Mononuclear cell (primary cell): ENCODE results near the gene JAGN1. TPM values are rescaled to one million over a fixed set of nuclear protein-coding genes. Genes with fewer than 3 reads are reported as not detected.
"Not testable (repeated sequence)": the region's sequence is repeated elsewhere in the genome, so short reads cannot be mapped to it uniquely, and the experiment has no call there.

Experiments used
- H3K27me3 ChIP-seq: 2 replicates; pipeline ENCODE4 v1.6.0; 2011; ENCODE audit warnings: low read length, control low read depth; ENCODE audit not compliant: insufficient read depth
- H3K4me1 ChIP-seq: 2 replicates; pipeline ENCODE4 v1.5.1; 2011; ENCODE audit warnings: mild to moderate bottlenecking, low read length, control low read depth; ENCODE audit not compliant: insufficient read depth
- H3K4me3 ChIP-seq: 2 replicates; pipeline ENCODE4 v1.5.1; 2011; ENCODE audit warnings: mild to moderate bottlenecking, low read length, moderate library complexity
- H3K9me3 ChIP-seq: 2 replicates; pipeline ENCODE4 v1.5.1; 2011; ENCODE audit warnings: low read depth, mild to moderate bottlenecking, control low read depth, low read length
- total RNA-seq: library from RNA; depleted of rRNA; stranded (reverse); fragments of >200 nt; gene quantifications from one replicate; pipeline ENCODE4 v1.2.3, GENCODE V29; 2012

Gene JAGN1
- total RNA-seq = 15.0 TPM

DNA sequence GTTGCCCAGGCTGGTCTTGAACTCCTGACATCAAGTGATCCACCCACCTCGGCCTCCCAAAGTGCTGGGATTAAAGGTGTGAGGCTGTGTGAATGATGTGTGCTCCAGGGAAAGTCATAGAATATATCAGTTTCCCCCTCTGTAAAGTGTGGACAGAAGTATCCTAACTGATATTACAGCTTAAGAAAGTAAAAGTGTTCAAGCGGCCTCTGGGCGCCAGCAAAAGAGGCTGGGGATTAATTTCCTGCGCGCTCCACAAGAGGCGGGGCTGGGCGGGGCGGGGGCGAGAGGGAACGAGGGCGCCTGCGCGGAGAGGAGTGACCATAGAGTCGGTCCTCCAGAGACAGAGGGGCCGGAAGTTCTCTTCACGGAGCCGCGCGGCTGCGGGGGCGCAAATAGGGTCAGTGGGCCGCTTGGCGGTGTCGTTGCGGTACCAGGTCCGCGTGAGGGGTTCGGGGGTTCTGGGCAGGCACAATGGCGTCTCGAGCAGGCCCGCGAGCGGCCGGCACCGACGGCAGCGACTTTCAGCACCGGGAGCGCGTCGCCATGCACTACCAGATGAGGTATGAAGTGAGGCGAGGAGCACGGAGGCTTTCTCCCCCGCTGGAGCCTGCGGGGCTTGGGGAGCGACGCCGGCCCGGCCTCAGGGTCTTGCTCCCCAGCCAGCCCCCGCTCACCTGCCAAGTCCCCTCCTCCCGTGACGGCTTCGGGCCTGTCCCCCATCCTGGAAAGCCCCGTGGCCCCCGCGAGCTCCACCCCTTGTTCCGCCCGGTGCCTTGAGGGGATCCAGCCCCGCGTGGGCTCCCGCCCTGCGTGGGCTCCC, at the start of gene JAGN1:
JAGN1 (plus strand) TSS at position 362 of the 823 bp plus-strand sequence; CDS start at position 475, 113 bp downstream.
- Histone ChIP-seq H3K4me1 (peaks cover 34% of the 10 kb centered on the region), H3K4me3 (peak within 1 kb of the TSS; percentile 98), H3K27me3 (no peaks in the 10 kb centered on the region)

DNA sequence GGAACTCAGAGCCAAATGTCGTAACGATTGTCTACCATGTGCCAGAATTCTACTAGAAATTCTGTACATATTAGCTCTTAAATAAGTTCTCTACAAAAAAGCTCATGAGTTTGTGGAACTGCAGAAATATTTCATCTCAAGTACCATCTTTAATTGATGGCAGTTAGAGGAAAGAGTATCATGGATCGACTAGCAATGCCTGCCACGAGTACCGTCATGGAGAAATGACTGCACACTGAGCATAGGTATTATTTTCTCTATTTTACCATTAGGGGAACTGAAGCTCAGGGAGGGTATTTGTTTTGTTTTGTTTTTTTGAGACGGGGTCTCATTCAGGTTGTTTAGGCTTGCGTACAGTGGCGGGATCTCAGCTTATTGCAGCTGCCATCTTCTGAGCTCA, 49.4 kb upstream of the JAGN1 start:
- H3K27me3 ChIP-seq = no peaks in the 10 kb centered on the region
- no peaks in the 10 kb centered on the region for H3K9me3 ChIP-seq
- H3K4me1 ChIP-seq = peaks cover 38% of the 10 kb centered on the region
- no peak overlapping the region for H3K4me3 ChIP-seq

More for the DNA sequence above, at the start of gene JAGN1:
- H3K9me3 ChIP-seq = no peaks in the 10 kb centered on the region

DNA sequence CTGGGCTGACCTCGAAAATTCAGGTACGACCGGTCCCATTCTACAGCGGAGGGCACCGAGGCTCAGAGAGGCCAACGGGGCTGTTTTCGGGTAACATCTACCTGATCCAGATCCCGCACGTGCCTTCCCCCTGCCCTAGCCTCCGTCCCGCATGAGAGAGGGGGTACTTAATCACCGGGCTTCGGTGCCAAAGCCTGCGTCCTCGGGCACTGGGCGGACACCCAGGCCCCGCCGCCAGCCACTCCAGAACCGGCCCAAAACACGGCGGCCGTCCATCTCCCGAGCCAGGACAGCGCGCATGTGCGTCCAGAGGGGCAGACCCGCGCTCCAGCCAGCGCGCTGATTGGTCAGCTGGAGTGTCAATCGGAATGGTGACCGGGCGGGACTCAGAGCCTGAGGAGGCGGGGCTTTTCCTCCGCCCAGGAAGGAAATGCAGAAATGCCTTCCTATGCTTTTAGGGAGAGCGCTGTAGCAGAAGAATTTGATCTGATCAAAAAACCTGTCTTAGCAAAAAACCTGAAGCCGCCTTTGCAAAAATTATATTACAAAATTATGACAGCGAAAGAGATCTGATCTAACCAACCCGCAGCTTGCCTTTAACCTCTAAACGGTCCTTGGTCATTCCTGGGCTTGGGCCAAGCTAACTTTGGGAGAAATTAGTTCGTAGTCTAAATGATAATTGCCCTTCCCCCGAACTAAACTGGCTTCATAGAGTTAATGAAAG, 46.5 kb upstream of the JAGN1 start, which contains the start of gene RPUSD3:
RPUSD3 (minus strand) TSS at position 294 of the 724 bp plus-strand sequence; CDS start at position 276, 18 bp downstream.
- Histone ChIP-seq H3K27me3 (no peaks in the 10 kb centered on the region), H3K9me3 (no peaks in the 10 kb centered on the region), H3K4me3 (peak within 1 kb of the TSS; percentile 70), H3K4me1 (peaks cover 28% of the 10 kb centered on the region)

DNA sequence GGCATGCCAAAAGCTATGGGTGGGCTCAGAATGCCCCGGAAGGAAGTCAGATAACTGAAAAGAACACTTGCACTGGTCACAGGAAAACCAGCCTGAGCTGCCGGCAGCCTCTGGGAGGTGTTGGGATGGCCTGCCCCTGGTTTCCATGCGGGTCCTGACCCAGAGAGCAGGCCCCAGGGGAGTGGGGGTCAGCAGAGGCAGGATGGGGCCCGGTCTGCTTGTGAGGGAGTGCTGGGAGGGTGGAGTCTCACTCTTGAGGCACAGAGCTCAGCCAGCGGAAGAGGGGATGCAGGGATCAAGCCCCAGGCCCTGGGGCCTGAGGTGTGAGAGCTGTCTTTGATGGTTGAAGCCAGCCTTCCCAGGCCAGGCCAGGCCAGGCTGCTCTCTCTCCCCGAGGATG, 44.2 kb upstream of the JAGN1 start:
- no peaks in the 10 kb centered on the region for H3K27me3 ChIP-seq
- peaks cover 28% of the 10 kb centered on the region for H3K4me1 ChIP-seq
- no peak overlapping the region for H3K4me3 ChIP-seq
- no peaks in the 10 kb centered on the region for H3K9me3 ChIP-seq

DNA sequence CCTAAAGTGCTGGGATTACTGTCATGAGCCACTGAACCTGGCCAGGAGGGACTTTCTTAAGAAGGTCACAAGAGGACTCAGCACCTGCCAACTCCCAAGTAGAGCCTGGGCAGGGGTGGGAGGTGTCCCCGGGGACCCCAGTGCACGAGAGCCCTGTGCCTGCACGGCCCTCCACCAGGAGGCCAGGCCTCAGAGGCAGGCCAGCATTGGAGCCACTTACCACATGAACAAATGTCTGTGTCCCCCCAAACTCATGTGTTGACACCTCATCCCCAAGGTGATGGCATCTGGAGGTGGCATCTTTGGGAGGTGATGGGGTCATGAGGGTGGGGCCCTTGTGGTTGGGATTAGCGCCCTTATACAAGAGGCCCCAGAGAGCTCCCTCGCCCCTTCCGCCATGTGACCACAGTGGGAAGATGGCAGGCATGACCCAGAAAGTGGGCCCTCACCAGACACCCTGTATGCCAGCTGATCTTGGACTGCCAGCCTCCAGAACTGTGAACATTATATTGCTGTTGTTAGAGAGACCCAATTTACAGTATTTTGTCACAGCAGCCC, 43.4 kb upstream of the JAGN1 start:
- Histone ChIP-seq H3K9me3 (no peaks in the 10 kb centered on the region), H3K27me3 (no peaks in the 10 kb centered on the region), H3K4me3 (no peak overlapping the region), H3K4me1 (peaks cover 28% of the 10 kb centered on the region)

DNA sequence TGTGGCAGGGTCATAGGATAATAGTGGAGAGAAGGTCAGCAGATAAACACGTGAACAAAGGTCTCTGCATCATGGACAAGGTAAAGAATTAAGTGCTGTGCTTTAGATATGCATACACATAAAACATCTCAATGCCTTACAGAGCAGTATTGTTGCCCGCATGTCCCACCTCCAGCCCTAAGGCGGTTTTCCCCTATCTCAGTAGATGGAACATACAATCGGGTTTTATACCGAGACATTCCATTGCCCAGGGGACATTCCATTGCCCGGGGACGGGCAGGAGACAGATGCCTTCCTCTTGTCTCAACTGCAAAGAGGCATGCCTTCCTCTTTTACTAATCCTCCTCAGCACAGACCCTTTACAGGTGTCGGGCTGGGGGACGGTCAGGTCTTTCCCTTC, 42.5 kb upstream of the JAGN1 start:
- not testable (repeated sequence) for H3K27me3 ChIP-seq, H3K9me3 ChIP-seq, H3K4me3 ChIP-seq
- H3K4me1 ChIP-seq = peaks cover 19% of the 10 kb centered on the region

DNA sequence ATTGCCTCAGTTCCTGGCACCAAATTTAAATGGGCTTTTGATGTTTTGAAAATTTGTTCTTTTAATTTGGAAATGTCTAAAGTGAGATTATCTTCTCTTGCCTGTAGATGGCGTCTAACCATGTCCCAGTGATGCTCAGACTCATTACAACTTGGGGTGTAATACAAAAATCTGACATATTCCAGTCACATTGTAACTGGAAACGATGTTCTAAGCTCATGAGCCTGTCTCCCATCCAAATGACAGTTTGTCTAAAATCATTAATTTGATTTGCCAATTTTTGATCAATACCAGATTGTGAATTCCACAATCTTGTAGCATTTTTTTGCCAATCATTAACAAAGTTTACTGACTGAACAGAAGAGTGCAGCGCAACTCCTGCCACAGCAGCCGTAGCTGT, 41.5 kb upstream of the JAGN1 start:
- H3K4me3 ChIP-seq, H3K9me3 ChIP-seq, H3K27me3 ChIP-seq: not testable (repeated sequence)
- H3K4me1 ChIP-seq = peaks cover 13% of the 10 kb centered on the region

DNA sequence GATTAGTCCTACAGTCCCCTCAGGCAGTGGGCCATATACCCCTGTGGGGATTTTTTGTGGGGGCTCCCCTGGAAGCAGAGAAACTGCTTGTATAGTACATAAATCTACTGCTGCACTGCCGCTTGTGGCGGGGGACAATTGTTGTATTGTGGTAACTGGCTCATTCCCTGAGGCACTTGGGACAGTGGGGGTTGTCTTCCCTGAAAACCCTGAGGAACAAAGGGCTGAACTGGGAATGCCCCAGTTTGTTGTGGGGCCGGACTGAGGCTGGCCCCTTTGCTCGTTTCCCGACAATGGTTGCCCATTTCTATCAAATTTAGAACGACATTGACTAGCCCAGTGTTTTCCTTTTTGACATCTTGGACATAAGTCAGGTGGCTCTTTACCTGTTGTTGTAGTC, 39.0 kb upstream of the JAGN1 start:
- not testable (repeated sequence) for H3K27me3 ChIP-seq, H3K4me1 ChIP-seq, H3K9me3 ChIP-seq, H3K4me3 ChIP-seq

DNA sequence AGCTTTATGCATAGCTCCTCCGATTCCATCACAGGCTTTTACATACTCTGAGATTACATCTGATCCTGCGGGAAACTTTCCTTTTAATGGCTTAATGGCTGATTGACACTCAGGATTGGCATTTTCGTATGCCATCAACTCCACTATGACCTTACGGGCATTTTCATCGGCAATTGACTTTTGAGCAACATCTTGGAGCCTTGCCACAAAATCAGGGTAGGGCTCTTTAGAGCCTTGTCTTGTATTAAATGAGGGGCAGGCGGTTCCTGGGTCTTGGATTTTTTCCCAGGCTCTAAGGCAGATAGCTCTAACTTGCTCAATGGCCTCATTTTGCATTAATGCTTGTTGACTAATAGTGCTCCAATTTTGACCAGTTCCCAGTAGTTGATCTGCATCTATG, 38.5 kb upstream of the JAGN1 start:
- H3K9me3 ChIP-seq, H3K4me3 ChIP-seq, H3K27me3 ChIP-seq, H3K4me1 ChIP-seq: not testable (repeated sequence)

DNA sequence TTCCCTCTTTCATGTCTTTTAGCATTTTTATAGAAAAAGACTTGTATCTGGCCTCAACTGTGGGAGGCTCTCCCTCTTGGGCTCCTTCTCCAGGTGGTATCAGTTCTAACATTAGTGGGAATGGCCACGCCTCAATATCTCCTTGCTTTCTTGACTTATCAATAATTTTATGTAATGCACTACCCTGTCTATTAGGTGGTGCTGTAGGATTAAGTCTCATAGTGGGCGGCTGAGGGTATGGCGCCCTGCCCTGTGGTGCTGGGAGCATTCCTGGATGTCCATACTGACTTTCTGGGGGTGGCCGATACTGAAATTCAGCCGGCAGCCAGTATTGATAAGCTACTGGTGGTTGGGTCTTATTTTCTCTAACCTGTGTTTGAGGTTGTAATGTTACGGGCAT, 37.9 kb upstream of the JAGN1 start:
- Histone ChIP-seq H3K9me3 (no peaks in the 10 kb centered on the region), H3K4me1 (no peaks in the 10 kb centered on the region), H3K27me3 (no peaks in the 10 kb centered on the region), H3K4me3 (no peak overlapping the region)

DNA sequence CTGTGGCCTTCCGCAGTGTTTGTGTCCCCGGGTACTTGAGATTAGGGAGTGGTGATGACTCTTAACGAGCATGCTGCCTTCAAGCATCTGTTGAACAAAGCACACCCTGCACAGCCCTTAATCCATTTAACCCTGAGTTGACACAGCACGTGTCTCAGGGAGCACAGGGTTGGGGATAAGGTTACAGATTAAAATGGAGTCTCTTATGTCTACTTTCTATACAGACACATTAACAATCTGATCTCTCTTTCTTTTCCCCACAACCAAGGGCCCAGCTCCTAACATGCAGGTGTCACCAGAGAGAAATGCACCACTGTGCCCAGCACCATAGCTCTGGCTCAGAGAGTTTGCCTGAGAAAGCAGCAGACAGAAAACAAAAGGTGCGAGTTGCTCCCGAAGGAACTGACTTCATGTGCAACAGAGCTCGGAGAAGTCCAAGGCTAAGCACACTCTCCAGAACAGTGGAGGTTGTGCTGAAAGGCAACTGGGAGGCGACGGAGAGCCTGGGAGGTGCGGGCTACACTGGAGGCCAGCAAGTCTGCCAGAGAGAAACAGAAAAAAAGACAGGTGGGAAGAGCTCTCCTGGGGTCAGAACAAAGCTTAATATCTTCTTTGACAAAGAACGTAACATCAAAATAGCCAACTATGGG, 36.0 kb upstream of the JAGN1 start:
- not testable (repeated sequence) for H3K4me3 ChIP-seq, H3K9me3 ChIP-seq, H3K4me1 ChIP-seq, H3K27me3 ChIP-seq

DNA sequence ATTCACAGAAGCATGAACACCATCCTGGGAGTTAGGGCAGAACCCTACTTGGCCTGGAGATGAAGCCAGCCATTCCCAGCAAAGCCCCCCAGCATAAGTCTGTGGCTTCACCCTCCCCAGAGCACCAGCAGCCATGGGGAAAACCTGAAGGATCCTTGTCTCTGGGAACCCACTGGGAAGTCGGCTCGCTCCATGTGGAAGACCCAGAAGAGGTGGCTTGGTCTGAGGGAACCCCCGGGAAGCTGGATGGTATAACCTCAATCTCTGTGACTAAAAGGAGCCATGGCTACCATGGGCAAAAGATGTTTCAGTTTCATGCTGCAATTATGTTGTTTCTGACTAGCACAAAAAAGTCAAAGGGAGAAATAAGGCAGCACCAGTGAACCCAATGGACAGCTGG, 34.8 kb upstream of the JAGN1 start:
- Histone ChIP-seq H3K4me1 (no peaks in the 10 kb centered on the region), H3K4me3 (no peak overlapping the region), H3K27me3 (no peaks in the 10 kb centered on the region), H3K9me3 (no peaks in the 10 kb centered on the region)

DNA sequence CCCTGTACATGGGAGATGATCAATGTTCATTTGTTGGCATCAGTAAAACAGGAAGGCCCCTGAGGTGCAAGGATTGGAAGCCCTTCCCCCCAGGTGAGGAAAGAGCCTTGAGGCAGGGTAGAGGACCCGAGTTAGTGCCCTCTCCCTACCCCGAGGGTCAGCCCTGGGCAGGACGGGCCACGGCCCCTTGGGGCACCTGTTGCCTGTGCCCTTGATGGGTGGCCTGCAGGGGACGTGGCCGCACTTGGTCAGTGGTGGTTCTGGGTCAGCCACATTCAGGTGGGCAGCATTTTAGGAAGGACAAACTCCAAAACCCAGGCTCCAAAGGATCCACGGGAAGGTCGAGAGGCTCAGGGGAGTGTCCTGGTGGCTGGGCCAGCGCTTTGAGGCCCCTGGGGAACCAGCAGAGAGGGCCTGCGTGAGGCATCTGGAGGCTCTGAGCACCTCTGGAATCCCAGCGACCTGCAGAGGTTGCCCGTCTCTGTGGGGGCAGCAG, 30.8 kb upstream of the JAGN1 start:
- Histone ChIP-seq H3K4me1 (peaks cover 20% of the 10 kb centered on the region), H3K4me3 (no peak overlapping the region), H3K27me3 (no peaks in the 10 kb centered on the region), H3K9me3 (no peaks in the 10 kb centered on the region)

DNA sequence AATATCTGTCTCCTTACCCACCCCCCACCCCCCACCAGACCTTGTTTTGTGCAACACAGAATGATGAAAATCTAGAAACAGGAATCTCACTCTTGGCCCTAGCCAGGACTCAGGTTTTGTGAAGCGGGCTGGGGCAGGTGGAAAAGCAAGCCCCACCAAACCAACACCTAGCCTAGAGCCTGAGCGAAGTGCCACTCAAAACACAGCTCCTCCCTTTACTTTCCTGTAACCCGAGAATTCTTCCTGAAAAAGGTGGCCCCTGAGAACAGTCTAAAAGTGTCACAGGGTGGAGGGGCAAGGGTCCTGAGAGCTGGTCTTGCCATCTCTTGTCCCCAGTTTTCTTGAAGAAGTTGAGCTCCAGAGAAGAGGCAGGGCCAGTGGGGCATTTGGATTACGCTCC, 29.2 kb upstream of the JAGN1 start:
- no peaks in the 10 kb centered on the region for H3K9me3 ChIP-seq
- peaks cover 26% of the 10 kb centered on the region for H3K4me1 ChIP-seq
- no peak overlapping the region for H3K4me3 ChIP-seq
- H3K27me3 ChIP-seq = no peaks in the 10 kb centered on the region

DNA sequence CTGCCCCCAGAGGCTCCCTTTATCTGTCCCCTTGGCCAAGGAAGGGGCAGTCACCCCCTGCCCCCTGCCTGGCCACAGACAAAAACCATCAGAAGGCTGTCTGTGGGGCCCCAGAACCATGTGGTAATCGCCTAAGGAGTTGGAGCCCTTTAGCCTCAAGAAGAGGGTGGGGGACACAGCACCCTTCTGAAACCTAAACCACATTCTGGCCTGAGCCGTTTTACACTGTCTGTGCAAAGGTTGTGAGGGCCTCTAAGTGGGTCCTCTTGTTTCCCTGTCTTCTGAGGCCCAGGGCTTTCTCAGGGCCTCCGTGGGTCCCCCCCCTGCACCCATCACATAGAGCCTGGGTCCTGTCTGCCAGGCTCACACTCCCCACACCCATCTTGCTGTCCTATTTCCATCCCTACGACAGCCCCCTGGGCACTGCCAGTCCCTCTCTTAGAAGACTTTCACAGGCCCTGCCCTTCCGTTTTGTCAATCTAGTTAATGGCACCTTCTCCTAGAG, 28.7 kb upstream of the JAGN1 start:
- no peaks in the 10 kb centered on the region for H3K9me3 ChIP-seq

More for the DNA sequence above, 28.7 kb upstream of the JAGN1 start:
- H3K4me3 ChIP-seq = no peak overlapping the region
- H3K27me3 ChIP-seq = no peaks in the 10 kb centered on the region
- peaks cover 26% of the 10 kb centered on the region for H3K4me1 ChIP-seq
